HEK293 (cell line): ENCODE results near the gene NANOS3.

Source experiments
- CTCF ChIA-PET: fragments of 350-600 bp; formaldehyde crosslinking; extraction: SDS; loops from one replicate; lab custom pipeline; 2021; ENCODE audit warnings: antibody characterized with exemption; lab: Yijun Ruan, JAX
- POLR2A ChIA-PET: fragments of 300-600 bp; formaldehyde crosslinking; extraction: SDS; loops from one replicate; lab custom pipeline; 2020; ENCODE audit warnings: antibody characterized with exemption, inconsistent platforms; lab: Yijun Ruan, JAX
- H3K27ac ChIP-seq: fragments of 200-500 bp; sonication (Bioruptor generic); 2 replicates; pipeline ENCODE4 v1.5.1; 2014; ENCODE audit warnings: low read depth, low read length, control low read depth, inconsistent platforms; ENCODE audit errors: extremely low read depth
- H3K36me3 ChIP-seq, 2 experiments: fragments of 200-500 bp in 1 of 2; sonication (Bioruptor generic) in 1 of 2; 1 replicate in 1 of 2; 2 replicates in 1 of 2; pipeline ENCODE4 v1.5.1; 2014 to 2017; ENCODE audit warnings: inconsistent platforms in 2 of 2, low read length in 2 of 2; ENCODE audit not compliant: control insufficient read depth in 2 of 2, insufficient read depth in 1 of 2
- H3K4me1 ChIP-seq: fragments of 200-500 bp; sonication (Bioruptor generic); 2 replicates; pipeline ENCODE4 v1.5.1; 2014; ENCODE audit warnings: mild to moderate bottlenecking, low read length, inconsistent platforms; ENCODE audit not compliant: control insufficient read depth, insufficient read depth
- H3K4me3 ChIP-seq: 2 replicates; pipeline ENCODE4 v1.5.1; 2011; ENCODE audit warnings: low read depth, mild to moderate bottlenecking, control low read depth, low read length, moderate library complexity
- H3K9me3 ChIP-seq: fragments of 200-500 bp; sonication (Bioruptor generic); 2 replicates; pipeline ENCODE4 v1.5.1; 2014; ENCODE audit warnings: low read depth, low read length, inconsistent platforms; ENCODE audit not compliant: control insufficient read depth, insufficient read depth
- KLF1 ChIP-seq: fragments of 450-650 bp; formaldehyde crosslinking; IDR thresholded peaks from 2 replicates; pipeline ENCODE4 v1.5.1; 2016; ENCODE audit warnings: missing biosample characterization, missing genetic modification characterization
- KLF17 ChIP-seq: fragments of 450-650 bp; formaldehyde crosslinking; IDR thresholded peaks from 2 replicates; pipeline ENCODE4 v1.5.1; 2016; ENCODE audit warnings: missing biosample characterization, missing genetic modification characterization
- KLF7 ChIP-seq: fragments of 450-650 bp; formaldehyde crosslinking; IDR thresholded peaks from 2 replicates; pipeline ENCODE4 v1.5.1; 2016; ENCODE audit warnings: missing biosample characterization, missing genetic modification characterization, borderline replicate concordance
- OSR2 ChIP-seq: fragments of 450-650 bp; formaldehyde crosslinking; IDR thresholded peaks from 2 replicates; pipeline ENCODE4 v1.5.1; 2016; ENCODE audit warnings: missing biosample characterization, missing genetic modification characterization
- PRDM1 ChIP-seq: fragments of 450-650 bp; formaldehyde crosslinking; IDR thresholded peaks from 2 replicates; pipeline ENCODE4; 2016; ENCODE audit warnings: missing biosample characterization, missing genetic modification characterization
- SP3 ChIP-seq: fragments of 450-650 bp; formaldehyde crosslinking; IDR thresholded peaks from 2 replicates; pipeline ENCODE4 v1.5.1; 2016; ENCODE audit warnings: missing biosample characterization, missing genetic modification characterization
- SP7 ChIP-seq: fragments of 450-650 bp; formaldehyde crosslinking; IDR thresholded peaks from 2 replicates; pipeline ENCODE4 v1.5.1; 2016; ENCODE audit warnings: missing biosample characterization, missing genetic modification characterization
- ZFP3 ChIP-seq: fragments of 450-650 bp; formaldehyde crosslinking; IDR thresholded peaks from 2 replicates; pipeline ENCODE4 v1.5.1; 2016; ENCODE audit warnings: low read depth, missing biosample characterization, missing genetic modification characterization
- ZFP37 ChIP-seq: fragments of 450-650 bp; formaldehyde crosslinking; IDR thresholded peaks from 2 replicates; pipeline ENCODE4 v1.5.1; 2016; ENCODE audit warnings: missing biosample characterization, missing genetic modification characterization
- ZIC2 ChIP-seq: fragments of 450-650 bp; formaldehyde crosslinking; IDR thresholded peaks from 2 replicates; pipeline ENCODE4 v1.5.1; 2016; ENCODE audit warnings: missing biosample characterization, missing genetic modification characterization
- ZNF140 ChIP-seq: fragments of 450-650 bp; formaldehyde crosslinking; IDR thresholded peaks from 2 replicates; pipeline ENCODE4 v1.5.1; 2016; ENCODE audit warnings: missing biosample characterization, missing genetic modification characterization
- ZNF366 ChIP-seq: fragments of 450-650 bp; formaldehyde crosslinking; conservative IDR thresholded peaks from 2 replicates; pipeline ENCODE4 v1.5.1; 2016; ENCODE audit warnings: missing biosample characterization, missing genetic modification characterization
- ZNF37A ChIP-seq: fragments of 450-650 bp; IDR thresholded peaks from 2 replicates; pipeline ENCODE4 v1.5.1; 2018; ENCODE audit warnings: missing biosample characterization, missing genetic modification characterization
- ZNF48 ChIP-seq: fragments of 450-650 bp; formaldehyde crosslinking; IDR thresholded peaks from 2 replicates; pipeline ENCODE4 v1.5.1; 2016; ENCODE audit warnings: missing biosample characterization, missing genetic modification characterization
- ZNF488 ChIP-seq: fragments of 450-650 bp; formaldehyde crosslinking; IDR thresholded peaks from 2 replicates; pipeline ENCODE4 v1.5.1; 2016; ENCODE audit warnings: missing biosample characterization, missing genetic modification characterization
- ZNF600 ChIP-seq: fragments of 450-650 bp; formaldehyde crosslinking; IDR thresholded peaks from 2 replicates; pipeline ENCODE4 v1.5.1; 2016; ENCODE audit warnings: missing biosample characterization, missing genetic modification characterization
- ZSCAN23 ChIP-seq: fragments of 450-650 bp; formaldehyde crosslinking; IDR thresholded peaks from 2 replicates; pipeline ENCODE4 v1.5.1; 2016; ENCODE audit warnings: missing biosample characterization, missing genetic modification characterization
- TF ChIP-seq, protein P1 (sequence below): sonication (generic); formaldehyde crosslinking; IDR thresholded peaks from 2 replicates; pipeline ENCODE4 v1.8.1; 2022; ENCODE audit warnings: mild to moderate bottlenecking, moderate library complexity, missing genetic modification reagents
- TF ChIP-seq, protein P2 (sequence below): IDR thresholded peaks from 2 replicates; pipeline ENCODE4 v1.6.1; 2011; ENCODE audit warnings: mild to moderate bottlenecking, low read depth, low read length, borderline replicate concordance
- TF ChIP-seq, protein P3 (sequence below): fragments of 450-650 bp; formaldehyde crosslinking; IDR thresholded peaks from 2 replicates; pipeline ENCODE4 v1.5.1; 2016; ENCODE audit warnings: missing biosample characterization, missing genetic modification characterization
- TF ChIP-seq, protein P4 (sequence below): fragments of 450-650 bp; formaldehyde crosslinking; IDR thresholded peaks from 2 replicates; pipeline ENCODE4 v1.5.1; 2016; ENCODE audit warnings: missing biosample characterization, missing genetic modification characterization

The NANOS3 gene

DNA sequence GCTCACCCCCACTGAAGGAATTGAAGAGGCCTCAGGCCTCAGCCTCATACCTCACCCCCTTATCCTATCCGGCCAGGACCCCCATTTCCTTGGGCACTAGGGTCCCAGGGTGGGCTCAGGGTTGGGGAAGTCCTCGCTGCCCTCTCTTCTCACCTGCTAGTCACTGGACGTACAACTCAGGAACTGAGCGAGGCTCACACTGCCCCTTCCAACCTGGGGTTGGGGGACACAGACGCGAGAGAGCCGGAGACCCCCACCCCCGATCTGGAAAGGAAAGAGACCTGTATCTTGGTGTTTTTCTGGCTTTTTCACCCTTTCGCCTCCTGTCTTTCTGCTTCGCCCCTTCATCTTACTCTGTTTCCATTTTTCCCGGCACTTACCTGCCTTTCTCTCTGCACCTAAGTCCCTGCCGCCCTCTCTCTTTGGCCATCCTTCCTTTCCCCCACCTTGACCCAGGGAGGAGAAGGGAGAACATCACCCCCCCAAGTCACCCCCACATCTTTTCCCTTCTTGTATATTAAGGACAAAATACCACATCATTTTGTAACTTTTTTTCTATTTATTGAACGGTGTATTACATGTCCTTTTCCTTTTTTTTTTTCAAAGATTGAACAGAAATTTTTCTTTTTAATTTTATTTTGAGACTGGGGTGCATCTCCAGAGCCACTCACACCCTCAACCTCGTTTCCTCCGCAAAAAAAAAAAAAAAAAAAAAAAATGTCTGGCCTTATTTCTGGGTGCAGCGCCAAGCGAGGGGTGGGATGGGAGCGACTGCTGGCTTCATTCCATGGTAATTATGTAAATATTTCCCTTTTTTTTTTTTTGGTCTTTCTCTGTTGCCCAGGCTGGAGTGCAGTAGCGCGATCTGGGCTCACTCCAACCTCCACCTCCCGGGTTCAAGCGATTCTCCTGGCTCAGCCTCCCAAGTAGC lies 45.1 kb upstream of the NANOS3 start:
- Histone ChIP-seq H3K27ac (no peak overlapping the region), H3K4me1 (no peaks in the 10 kb centered on the region), H3K9me3 (no peaks in the 10 kb centered on the region), H3K4me3 (no peak overlapping the region), H3K36me3 (peaks cover 0 to 30% of the 10 kb centered on the region in 2 experiments; a peak in 2 of 3 replicates)
- ChIA-PET CTCF (no interaction called here), POLR2A (interaction anchor here (1.1 kb wide), 1 partner anchor 47 kb away, joined by 3 read pairs; no protein-coding TSS in a partner anchor)
- TF ChIP-seq KLF17 (tag by site-specific recombination): no peak
- no peak for TF ChIP-seq ZIC2
- no peak for TF ChIP-seq ZFP37 (tag by site-specific recombination)
- TF ChIP-seq ZNF600 (tag by site-specific recombination): no peak
- no peak for TF ChIP-seq ZNF140 (tag by site-specific recombination)
- peak; percentile 47; the same call in 1 of the 2 replicates for TF ChIP-seq PRDM1 (tag by site-specific recombination)

- peak overlapping the region; percentile 29 for H3K4me3 ChIP-seq
- peaks cover 0 to 28% of the 10 kb centered on the region in 2 experiments; a peak in 1 of 3 replicates for H3K36me3 ChIP-seq
- ChIA-PET POLR2A (interaction anchor here (0.7 to 1.1 kb wide), 2 partner anchors 11 to 49 kb away, joined by 3 read pairs; no protein-coding TSS in a partner anchor), CTCF (interaction anchor here (0.5 to 1.4 kb wide), 6 partner anchors 12 to 1899 kb away, joined by 3 to 7 read pairs (median 4); no protein-coding TSS in a partner anchor)
- H3K4me1 ChIP-seq: no peaks in the 10 kb centered on the region
- H3K9me3 ChIP-seq: no peaks in the 10 kb centered on the region
- H3K27ac ChIP-seq: no peak overlapping the region; the same call in 1 of the 2 replicates
- TF ChIP-seq ZFP3 (no peak), ZSCAN23 (tag by site-specific recombination) (no peak), SP7 (peak; percentile 44; the same call in 1 of the 2 replicates), ZNF366 (tag by site-specific recombination) (peak; percentile 42), KLF1 (tag by site-specific recombination) (peak; percentile 70), OSR2 (no peak), KLF7 (tag by site-specific recombination) (peak; percentile 39; the same call in 1 of the 2 replicates), ZNF37A (tag by site-specific recombination) (no peak), SP3 (tag by site-specific recombination) (peak; percentile 89), ZNF488 (no peak), ZNF48 (no peak)
- TF ChIP-seq, protein P1, sequence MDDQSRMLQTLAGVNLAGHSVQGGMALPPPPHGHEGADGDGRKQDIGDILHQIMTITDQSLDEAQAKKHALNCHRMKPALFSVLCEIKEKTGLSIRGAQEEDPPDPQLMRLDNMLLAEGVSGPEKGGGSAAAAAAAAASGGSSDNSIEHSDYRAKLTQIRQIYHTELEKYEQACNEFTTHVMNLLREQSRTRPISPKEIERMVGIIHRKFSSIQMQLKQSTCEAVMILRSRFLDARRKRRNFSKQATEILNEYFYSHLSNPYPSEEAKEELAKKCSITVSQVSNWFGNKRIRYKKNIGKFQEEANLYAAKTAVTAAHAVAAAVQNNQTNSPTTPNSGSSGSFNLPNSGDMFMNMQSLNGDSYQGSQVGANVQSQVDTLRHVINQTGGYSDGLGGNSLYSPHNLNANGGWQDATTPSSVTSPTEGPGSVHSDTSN (CRISPR knock-in tag): peak; percentile 89
- TF ChIP-seq, protein P2, sequence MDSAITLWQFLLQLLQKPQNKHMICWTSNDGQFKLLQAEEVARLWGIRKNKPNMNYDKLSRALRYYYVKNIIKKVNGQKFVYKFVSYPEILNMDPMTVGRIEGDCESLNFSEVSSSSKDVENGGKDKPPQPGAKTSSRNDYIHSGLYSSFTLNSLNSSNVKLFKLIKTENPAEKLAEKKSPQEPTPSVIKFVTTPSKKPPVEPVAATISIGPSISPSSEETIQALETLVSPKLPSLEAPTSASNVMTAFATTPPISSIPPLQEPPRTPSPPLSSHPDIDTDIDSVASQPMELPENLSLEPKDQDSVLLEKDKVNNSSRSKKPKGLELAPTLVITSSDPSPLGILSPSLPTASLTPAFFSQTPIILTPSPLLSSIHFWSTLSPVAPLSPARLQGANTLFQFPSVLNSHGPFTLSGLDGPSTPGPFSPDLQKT: no peak
- TF ChIP-seq, protein P3, sequence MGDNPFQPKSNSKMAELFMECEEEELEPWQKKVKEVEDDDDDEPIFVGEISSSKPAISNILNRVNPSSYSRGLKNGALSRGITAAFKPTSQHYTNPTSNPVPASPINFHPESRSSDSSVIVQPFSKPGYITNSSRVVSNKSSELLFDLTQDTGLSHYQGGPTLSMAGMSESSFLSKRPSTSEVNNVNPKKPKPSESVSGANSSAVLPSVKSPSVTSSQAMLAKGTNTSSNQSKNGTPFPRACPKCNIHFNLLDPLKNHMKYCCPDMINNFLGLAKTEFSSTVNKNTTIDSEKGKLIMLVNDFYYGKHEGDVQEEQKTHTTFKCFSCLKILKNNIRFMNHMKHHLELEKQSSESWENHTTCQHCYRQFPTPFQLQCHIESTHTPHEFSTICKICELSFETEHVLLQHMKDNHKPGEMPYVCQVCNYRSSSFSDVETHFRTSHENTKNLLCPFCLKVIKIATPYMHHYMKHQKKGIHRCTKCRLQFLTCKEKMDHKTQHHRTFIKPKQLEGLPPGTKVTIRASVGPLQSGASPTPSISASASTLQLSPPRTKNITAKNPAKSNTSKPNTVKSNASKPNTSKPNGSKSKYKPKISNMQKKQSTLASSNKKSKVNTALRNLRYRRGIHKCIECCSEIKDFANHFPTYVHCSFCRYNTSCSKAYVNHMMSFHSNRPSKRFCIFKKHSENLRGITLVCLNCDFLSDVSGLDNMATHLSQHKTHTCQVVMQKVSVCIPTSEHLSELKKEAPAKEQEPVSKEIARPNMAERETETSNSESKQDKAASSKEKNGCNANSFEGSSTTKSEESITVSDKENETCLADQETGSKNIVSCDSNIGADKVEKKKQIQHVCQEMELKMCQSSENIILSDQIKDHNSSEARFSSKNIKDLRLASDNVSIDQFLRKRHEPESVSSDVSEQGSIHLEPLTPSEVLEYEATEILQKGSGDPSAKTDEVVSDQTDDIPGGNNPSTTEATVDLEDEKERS: no peak
- TF ChIP-seq, protein P4, sequence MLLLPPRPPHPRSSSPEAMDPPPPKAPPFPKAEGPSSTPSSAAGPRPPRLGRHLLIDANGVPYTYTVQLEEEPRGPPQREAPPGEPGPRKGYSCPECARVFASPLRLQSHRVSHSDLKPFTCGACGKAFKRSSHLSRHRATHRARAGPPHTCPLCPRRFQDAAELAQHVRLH (tag by site-specific recombination): no peak
Observed at GRCh38 chr19:13833330-13834243, 43.3 kb upstream of the NANOS3 start.
